ENCODE data around the gene ATXN1. TPM values are rescaled to one million over a fixed set of nuclear protein-coding genes. Genes with fewer than 3 reads are reported as not detected.

Gene ATXN1
- total and polyA plus RNA-seq, 2 of the 8 experiments (the other 6 are each of a cell fraction or from before 2014, with no cell fraction given) = 1.6 to 4.0 TPM

GRCh38 chr6:16674801-16675392 is 86.4 kb downstream of the ATXN1 start:
- CTCF ChIA-PET (ENCODE audit: partially characterized antibody) = no interaction called here
- H3K4me3 ChIP-seq (ENCODE audit: extremely low read depth in 1 of 4, insufficient read depth in 2 of 4, low read depth in 3 of 4, low read length in 4 of 4) = no peak overlapping the region
- H3K9me3 ChIP-seq (ENCODE audit: insufficient read depth in 2 of 2, low read depth in 1 of 2, low read length in 1 of 2) = no peaks in the 10 kb centered on the region
- H3K79me2 ChIP-seq (ENCODE audit: control insufficient read depth in 1 of 2, insufficient read depth in 2 of 2, low read length in 2 of 2) = no peaks in the 10 kb centered on the region
- H4K8ac ChIP-seq (ENCODE audit: extremely low read depth, insufficient read depth, low read length) = no peak overlapping the region
- H3K4me1 ChIP-seq (replicated peaks in 1 of 4; ENCODE audit: control insufficient read depth in 3 of 4, insufficient read depth in 4 of 4, low read length in 3 of 4) = peaks cover 0 to 4% (median 2%) of the 10 kb centered on the region in 4 experiments; a peak in 3 of 7 replicates
- no peaks in the 10 kb centered on the region for H3K36me3 ChIP-seq (ENCODE audit: control insufficient read depth in 2 of 4, insufficient read depth in 4 of 4, low read length in 3 of 4)
- no peak overlapping the region for H2BK5ac ChIP-seq (ENCODE audit: low read depth, low read length)
- H2BK20ac ChIP-seq (ENCODE audit: low read length) = no peak overlapping the region
- TF ChIP-seq BCL11A (IDR thresholded peaks at IDR 0.05; ENCODE audit: low read depth in 2 of 2, low read length in 2 of 2) (no peak), SP1 (IDR thresholded peaks at IDR 0.05; ENCODE audit: low read depth, low read length) (no peak), CEBPB (IDR thresholded peaks at IDR 0.05; ENCODE audit: low read depth, low read length) (no peak), TCF12 (IDR thresholded peaks at IDR 0.05; ENCODE audit: low read depth, low read length) (no peak), ATF2 (IDR thresholded peaks at IDR 0.05; ENCODE audit: low read length) (no peak), POU5F1 (IDR thresholded peaks at IDR 0.05; ENCODE audit: low read depth, low read length) (no peak), RXRA (IDR thresholded peaks at IDR 0.05; ENCODE audit: insufficient read depth, low read depth, low read length) (no peak), KDM1A (IDR thresholded peaks at IDR 0.05; ENCODE audit: borderline replicate concordance, low read length) (no peak), NANOG (IDR thresholded peaks at IDR 0.05; ENCODE audit: insufficient read depth, low read depth, low read length, poor library complexity, severe bottlenecking) (no peak), KDM5A (IDR thresholded peaks at IDR 0.05; ENCODE audit: low read length) (no peak)
- TF ChIP-seq, protein P1, sequence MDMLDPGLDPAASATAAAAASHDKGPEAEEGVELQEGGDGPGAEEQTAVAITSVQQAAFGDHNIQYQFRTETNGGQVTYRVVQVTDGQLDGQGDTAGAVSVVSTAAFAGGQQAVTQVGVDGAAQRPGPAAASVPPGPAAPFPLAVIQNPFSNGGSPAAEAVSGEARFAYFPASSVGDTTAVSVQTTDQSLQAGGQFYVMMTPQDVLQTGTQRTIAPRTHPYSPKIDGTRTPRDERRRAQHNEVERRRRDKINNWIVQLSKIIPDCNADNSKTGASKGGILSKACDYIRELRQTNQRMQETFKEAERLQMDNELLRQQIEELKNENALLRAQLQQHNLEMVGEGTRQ (IDR thresholded peaks at IDR 0.05; ENCODE audit: low read length) = no peak
- H3K9ac ChIP-seq (replicated peaks in 1 of 4; ENCODE audit: extremely low read depth in 1 of 4, low read depth in 3 of 4, low read length in 3 of 4) = peak overlapping the region in 1 of 4 experiments; percentile 15; a peak in 1 of 7 replicates
- H2AFZ ChIP-seq (ENCODE audit: low read length) = no peak overlapping the region
- FAIRE-seq (no peak), DNase-seq (ENCODE audit: low read depth in 1 of 2, low spot score in 2 of 2) (no peak)
- H3K23ac ChIP-seq (ENCODE audit: insufficient read length) = no peak overlapping the region
- no peak overlapping the region for H3K14ac ChIP-seq (ENCODE audit: insufficient read length)
- H3K4ac ChIP-seq (replicated peaks; ENCODE audit: insufficient read length, low read depth, low read length) = no peak overlapping the region
- H4K5ac ChIP-seq (ENCODE audit: insufficient read length, low read depth, low read length) = no peak overlapping the region
- peaks cover 0 to 1% (median 0%) of the 10 kb centered on the region in 4 experiments; a peak in 1 of 7 replicates for H3K27me3 ChIP-seq (replicated peaks in 1 of 4; ENCODE audit: control insufficient read depth in 3 of 4, extremely low read depth in 1 of 4, insufficient read depth in 3 of 4, low read length in 3 of 4)
- H3K79me1 ChIP-seq (ENCODE audit: low read depth, low read length) = no peaks in the 10 kb centered on the region
- POLR2A ChIA-PET (ENCODE audit: partially characterized antibody) = no interaction called here
- no peak overlapping the region for H3K4me2 ChIP-seq (ENCODE audit: insufficient read depth in 1 of 2, low read depth in 2 of 2, low read length in 2 of 2)
- H3K56ac ChIP-seq (replicated peaks; ENCODE audit: insufficient read length, low read depth, low read length) = no peak overlapping the region
- no peak overlapping the region for H2AK5ac ChIP-seq (ENCODE audit: low read depth, low read length)
- no peak overlapping the region for H2BK12ac ChIP-seq (ENCODE audit: low read depth, low read length)
- H2BK15ac ChIP-seq (ENCODE audit: low read length) = no peak overlapping the region
- no peak overlapping the region for H3K27ac ChIP-seq (ENCODE audit: low read depth, low read length)
- no peaks in the 10 kb centered on the region for H4K20me1 ChIP-seq (replicated peaks in 1 of 2; ENCODE audit: control insufficient read depth in 1 of 2, insufficient read depth in 2 of 2, low read length in 2 of 2)
- WGBS, 2 experiments (ENCODE audit: extremely low coverage in 1 of 2, insufficient coverage in 1 of 2, insufficient read length in 1 of 2, insufficient replicate concordance in 2 of 2, low coverage in 1 of 2, low lambda C conversion rate in 2 of 2, missing lambda C conversion rate in 1 of 2) = 88% methylated on average over 4 of the region's 4 CpGs; no CpG with 5 or more reads in 1 of the 2 experiments
- H4K91ac ChIP-seq (replicated peaks; ENCODE audit: insufficient read length, low read length) = no peak overlapping the region
- H3K18ac ChIP-seq (ENCODE audit: extremely low read depth, low read length) = no peak overlapping the region
- H3K23me2 ChIP-seq (ENCODE audit: low read depth, low read length) = peaks cover 5% of the 10 kb centered on the region; the same call in 1 of the 2 replicates
- H2BK120ac ChIP-seq (replicated peaks; ENCODE audit: low read depth, low read length) = no peak overlapping the region
